ENCODE measurements around the gene NATD1. TPM values are rescaled to one million over a fixed set of nuclear protein-coding genes. Genes with fewer than 3 reads are reported as not detected.
A peak's percentile ranks its signal among the peaks of the same experiment; 100 is the strongest.
"Not testable (repeated sequence)": the region's sequence is repeated elsewhere in the genome, so short reads cannot be mapped to it uniquely, and the experiment has no call there.

Gene NATD1
- total RNA-seq, 8 experiments from 2014 or later: 3.6 to 10.8 (median 4.9) TPM

DNA sequence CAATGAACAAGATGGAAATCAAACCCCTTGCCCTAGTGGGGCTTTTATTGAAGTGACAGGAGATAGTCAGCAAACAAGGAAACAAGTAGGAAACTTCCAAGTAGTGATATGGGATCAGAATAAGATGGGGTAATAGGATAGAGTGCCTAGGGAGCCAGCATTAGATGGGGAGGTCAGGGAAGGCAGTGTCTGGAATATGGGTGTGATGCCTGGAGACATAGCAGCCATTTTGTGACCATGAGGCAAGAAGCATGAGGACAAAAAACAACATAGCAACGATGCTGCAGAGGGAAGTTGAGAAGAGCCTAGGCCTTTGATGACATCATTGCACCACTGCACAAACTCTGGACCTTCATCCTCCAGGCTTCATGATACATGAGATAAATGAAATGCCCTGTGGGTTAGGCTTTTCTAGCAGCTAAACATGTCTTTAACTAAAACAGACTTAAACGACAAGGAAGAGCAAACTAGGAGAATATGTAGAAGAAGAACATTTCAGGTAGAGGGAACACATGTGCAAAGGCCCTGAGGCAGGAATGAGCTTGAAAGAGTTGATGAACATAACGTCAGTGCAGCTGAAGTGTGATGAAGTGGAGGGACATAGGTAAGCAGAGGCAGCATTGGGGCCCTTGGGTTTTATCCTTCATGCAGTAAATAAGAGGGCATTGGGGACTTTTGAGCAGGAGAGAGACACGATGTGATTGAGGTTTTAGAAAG lies 21.0 kb downstream of the NATD1 start:
- WGBS, 10 experiments: 70 to 98% (median 83%) methylated on average over 1 to 4 of the region's 4 CpGs; no CpG with 5 or more reads in 2 of the 10 experiments
- no peaks in the 10 kb centered on the region for H3K4me1 ChIP-seq (replicated peaks in 1 of 2)
- ATAC-seq (replicated peaks in 6 of 8): no peak
- in situ Hi-C loops (cut with MboI; ENCODE audit: low pct_unique_long_range_greater_than_20kb in 2 of 9, low sequenced_read_pairs in 9 of 9, unreplicated experiment in 9 of 9): loop anchor here in 1 of 9 experiments (25.0 kb wide), 1 partner anchor 95 kb away; the partner anchor contains the start of gene DHRS7B
- H3K4me3 ChIP-seq: no peak overlapping the region
- no peak overlapping the region for H3K27ac ChIP-seq

DNA sequence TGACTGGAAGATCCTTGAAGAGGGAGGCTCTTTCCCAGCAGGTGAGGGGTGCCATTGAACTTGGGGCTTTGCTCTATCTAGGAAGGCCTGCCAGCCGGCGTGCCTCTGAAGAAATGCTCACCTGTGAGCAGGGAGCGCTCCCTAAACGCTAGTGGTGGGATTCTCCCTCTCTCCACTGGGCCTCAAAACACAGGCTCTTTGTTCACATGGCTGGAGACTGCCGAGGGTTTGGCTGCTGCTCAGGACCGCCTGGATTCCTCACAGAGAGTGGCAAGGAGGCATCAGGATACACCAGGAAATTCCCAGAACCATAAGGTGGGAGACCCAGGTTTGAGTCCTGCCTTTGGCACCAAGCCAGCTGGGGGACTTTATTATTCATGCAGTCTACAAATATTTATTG lies 21.7 kb downstream of the NATD1 start:
- ATAC-seq (replicated peaks in 6 of 8): no peak
- 60 to 71% methylated on average over 1 to 5 of the region's 6 CpGs; no CpG with 5 or more reads in 8 of the 10 experiments for WGBS, 10 experiments
- no peaks in the 10 kb centered on the region for H3K4me1 ChIP-seq (replicated peaks in 1 of 2)
- H3K27ac ChIP-seq: no peak overlapping the region
- H3K4me3 ChIP-seq: no peak overlapping the region
- in situ Hi-C loops (cut with MboI; ENCODE audit: low pct_unique_long_range_greater_than_20kb in 2 of 9, low sequenced_read_pairs in 9 of 9, unreplicated experiment in 9 of 9): loop anchor here in 1 of 9 experiments (25.0 kb wide), 1 partner anchor 94 kb away; the partner anchor contains the start of gene DHRS7B

DNA sequence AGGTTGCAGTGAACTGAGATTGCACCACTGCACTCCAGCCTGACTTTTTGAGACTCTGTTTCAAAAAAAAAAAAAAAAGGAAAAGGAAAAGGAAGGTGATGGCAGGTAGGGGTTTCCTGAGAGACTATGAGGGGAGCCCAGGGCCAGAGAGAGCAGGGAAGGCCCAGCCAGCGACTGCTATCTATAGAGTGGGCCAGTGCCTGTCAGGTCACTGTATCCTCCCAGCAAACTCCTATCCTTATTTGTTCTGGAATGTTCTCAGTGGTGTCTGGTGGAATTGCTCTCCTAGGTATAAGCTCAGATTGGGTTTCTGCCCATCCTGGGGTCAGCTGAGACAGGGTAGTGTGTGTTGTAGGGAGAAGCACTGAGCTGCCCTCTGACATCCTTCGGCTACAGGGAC lies 24.4 kb downstream of the NATD1 start:
- Histone ChIP-seq H3K27ac (no peak overlapping the region), H3K4me1 (replicated peaks in 1 of 2) (no peaks in the 10 kb centered on the region), H3K4me3 (no peak overlapping the region)
- ATAC-seq (replicated peaks in 6 of 8): no peak
- in situ Hi-C loops (cut with MboI; ENCODE audit: low pct_unique_long_range_greater_than_20kb in 2 of 9, low sequenced_read_pairs in 9 of 9, unreplicated experiment in 9 of 9): loop anchor here in 1 of 9 experiments (25.0 kb wide), 1 partner anchor 92 kb away; the partner anchor contains the start of gene DHRS7B
- 88 to 100% (median 100%) methylated on average over 1 to 2 of the region's 2 CpGs; no CpG with 5 or more reads in 5 of the 10 experiments for WGBS, 10 experiments

DNA sequence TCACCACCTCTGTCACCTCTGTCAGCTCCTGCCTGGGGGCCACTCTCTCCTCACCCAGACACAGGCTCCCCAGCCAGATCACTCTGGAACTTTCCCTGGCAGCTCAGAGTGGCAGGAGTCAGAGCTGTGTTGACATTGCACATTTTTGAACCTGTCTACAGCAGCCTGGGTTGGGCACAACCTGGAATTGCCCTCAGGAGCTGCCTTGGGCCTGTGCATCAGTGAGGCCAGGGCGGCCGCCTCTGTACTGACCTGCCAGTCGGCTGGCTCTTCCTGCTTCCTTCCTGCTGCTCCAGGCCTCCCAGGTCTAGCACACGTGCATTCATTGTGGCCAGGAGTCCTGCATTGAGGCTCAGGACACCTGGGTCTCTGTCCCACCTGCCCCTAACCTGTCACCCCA lies 25.1 kb downstream of the NATD1 start:
- H3K4me1 ChIP-seq (replicated peaks in 1 of 2): no peaks in the 10 kb centered on the region
- ATAC-seq (replicated peaks in 6 of 8): peak in 1 of 8 experiments; percentile 18
- in situ Hi-C loops (cut with MboI; ENCODE audit: low pct_unique_long_range_greater_than_20kb in 2 of 9, low sequenced_read_pairs in 9 of 9, unreplicated experiment in 9 of 9): loop anchor here in 1 of 9 experiments (25.0 kb wide), 1 partner anchor 91 kb away; the partner anchor contains the start of gene DHRS7B
- WGBS, 10 experiments: 75 to 100% (median 89%) methylated on average over 1 to 3 of the region's 4 CpGs; no CpG with 5 or more reads in 6 of the 10 experiments
- H3K4me3 ChIP-seq: no peak overlapping the region
- H3K27ac ChIP-seq: no peak overlapping the region

DNA sequence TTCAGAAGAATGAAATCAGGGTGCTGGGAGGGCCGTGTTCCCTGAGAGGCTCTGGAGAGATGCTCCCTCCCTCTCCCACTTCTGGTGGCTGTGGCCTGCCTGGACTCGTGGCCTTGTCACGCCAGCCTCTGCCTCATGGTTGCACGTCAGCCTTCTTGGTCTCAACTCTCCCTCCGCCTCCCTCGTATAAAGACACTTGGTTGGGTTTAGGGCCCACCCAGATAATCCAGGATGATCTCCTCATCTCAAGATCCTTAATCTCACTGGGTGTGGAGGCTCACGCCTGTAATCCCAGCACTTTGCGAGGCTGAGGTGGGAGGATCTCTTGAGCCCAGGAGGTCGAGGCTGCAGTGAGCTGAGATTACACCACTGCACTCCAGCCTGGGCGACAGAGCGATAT lies 25.9 kb downstream of the NATD1 start:
- H3K27ac ChIP-seq; H3K4me3 ChIP-seq; ATAC-seq (replicated peaks in 6 of 8); H3K4me1 ChIP-seq (replicated peaks in 1 of 2): not testable (repeated sequence)
- in situ Hi-C loops (cut with MboI; ENCODE audit: low pct_unique_long_range_greater_than_20kb in 2 of 9, low sequenced_read_pairs in 9 of 9, unreplicated experiment in 9 of 9): loop anchor here in 1 of 9 experiments (25.0 kb wide), 1 partner anchor 90 kb away; the partner anchor contains the start of gene DHRS7B
- 17 to 100% (median 89%) methylated on average over 1 to 8 of the region's 11 CpGs; no CpG with 5 or more reads in 2 of the 10 experiments for WGBS, 10 experiments

DNA sequence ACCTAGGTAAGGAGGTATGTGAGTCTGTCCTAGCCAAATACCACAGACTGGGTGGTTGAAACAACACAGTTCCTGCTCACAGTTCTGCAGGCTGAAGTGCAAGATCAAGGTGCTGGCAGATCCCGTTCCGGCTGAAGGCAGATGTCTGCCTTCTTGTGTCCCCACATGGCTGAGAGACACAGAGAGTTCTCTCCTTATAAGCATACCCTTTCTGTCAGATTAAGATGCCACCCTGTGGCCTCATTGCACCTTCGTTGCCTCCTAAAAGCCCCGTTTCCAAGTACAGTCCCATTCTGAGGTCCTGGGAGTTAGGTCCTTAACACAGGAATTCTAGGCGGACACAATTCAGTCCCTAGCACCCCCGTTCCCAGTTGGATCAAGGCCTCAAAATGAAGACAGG lies 30.1 kb downstream of the NATD1 start:
- ATAC-seq (replicated peaks in 6 of 8): no peak
- Histone ChIP-seq H3K4me3 (no peak overlapping the region), H3K4me1 (replicated peaks in 1 of 2) (no peaks in the 10 kb centered on the region), H3K27ac (no peak overlapping the region)
- in situ Hi-C loops (cut with MboI; ENCODE audit: low pct_unique_long_range_greater_than_20kb in 2 of 9, low sequenced_read_pairs in 9 of 9, unreplicated experiment in 9 of 9): no loop called here
- 52 to 93% (median 90%) methylated on average over 1 to 4 of the region's 6 CpGs; no CpG with 5 or more reads in 5 of the 10 experiments for WGBS, 10 experiments

DNA sequence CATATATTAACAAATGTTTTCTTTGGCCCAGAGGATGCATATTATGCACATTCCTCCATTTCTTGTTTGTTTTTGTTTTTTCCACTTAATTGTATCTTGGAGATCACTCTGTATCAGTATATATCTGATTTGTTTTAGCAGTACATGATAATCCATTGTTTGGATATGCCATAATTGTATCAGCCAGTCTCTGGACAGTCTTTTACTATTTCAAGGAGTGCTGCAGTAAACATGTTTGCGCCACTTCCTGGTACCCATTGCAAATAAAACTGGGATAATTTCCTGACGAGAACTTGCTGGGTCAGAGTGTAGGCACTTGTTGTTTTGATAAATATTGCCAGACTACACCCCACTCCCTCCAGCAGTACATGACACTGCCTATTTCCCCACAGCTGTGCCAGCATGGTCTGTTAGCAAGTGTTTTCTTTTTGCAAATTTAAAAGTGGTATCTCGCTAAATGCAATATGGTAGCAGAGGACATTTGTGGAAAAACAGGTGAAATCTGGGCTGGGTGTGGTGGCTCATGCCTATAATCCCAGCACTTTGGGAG lies 34.3 kb downstream of the NATD1 start:
- 0 to 98% (median 50%) methylated on average over 1 to 3 of the region's 3 CpGs; no CpG with 5 or more reads in 3 of the 10 experiments for WGBS, 10 experiments
- in situ Hi-C loops (cut with MboI; ENCODE audit: low pct_unique_long_range_greater_than_20kb in 2 of 9, low sequenced_read_pairs in 9 of 9, unreplicated experiment in 9 of 9): no loop called here
- H3K4me1 ChIP-seq (replicated peaks in 1 of 2): peaks cover 6 to 11% of the 10 kb centered on the region in 2 donors
- H3K27ac ChIP-seq: no peak overlapping the region
- ATAC-seq (replicated peaks in 6 of 8): peak in 2 of 8 experiments; percentile 7 to 17
- no peak overlapping the region for H3K4me3 ChIP-seq

DNA sequence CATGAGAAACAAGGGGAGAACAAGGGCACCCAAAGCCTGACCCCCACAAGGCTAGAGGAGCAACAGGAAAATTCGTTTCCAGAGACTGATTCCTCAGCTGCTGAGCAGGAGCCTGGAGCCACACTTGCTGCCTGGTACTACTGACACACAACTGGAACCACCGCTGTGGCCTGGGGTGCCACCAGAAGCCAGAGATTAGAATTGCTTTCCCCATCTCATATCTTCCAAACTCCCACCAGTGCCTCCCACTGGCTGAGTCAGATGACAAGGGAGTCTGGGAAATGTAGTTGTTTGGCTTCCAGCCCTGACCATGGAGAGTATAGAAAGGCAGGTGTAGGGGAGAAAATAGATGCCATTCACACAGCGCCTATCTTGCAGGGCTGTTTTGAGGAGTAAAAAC lies 35.1 kb downstream of the NATD1 start:
- no peak overlapping the region for H3K4me3 ChIP-seq
- no peak overlapping the region for H3K27ac ChIP-seq
- no peak for ATAC-seq (replicated peaks in 6 of 8)
- in situ Hi-C loops (cut with MboI; ENCODE audit: low pct_unique_long_range_greater_than_20kb in 2 of 9, low sequenced_read_pairs in 9 of 9, unreplicated experiment in 9 of 9): no loop called here
- 50 to 100% (median 75%) methylated on average over 1 to 2 of the region's 3 CpGs; no CpG with 5 or more reads in 1 of the 10 experiments for WGBS, 10 experiments
- H3K4me1 ChIP-seq (replicated peaks in 1 of 2): peaks cover 6 to 11% of the 10 kb centered on the region in 2 donors

DNA sequence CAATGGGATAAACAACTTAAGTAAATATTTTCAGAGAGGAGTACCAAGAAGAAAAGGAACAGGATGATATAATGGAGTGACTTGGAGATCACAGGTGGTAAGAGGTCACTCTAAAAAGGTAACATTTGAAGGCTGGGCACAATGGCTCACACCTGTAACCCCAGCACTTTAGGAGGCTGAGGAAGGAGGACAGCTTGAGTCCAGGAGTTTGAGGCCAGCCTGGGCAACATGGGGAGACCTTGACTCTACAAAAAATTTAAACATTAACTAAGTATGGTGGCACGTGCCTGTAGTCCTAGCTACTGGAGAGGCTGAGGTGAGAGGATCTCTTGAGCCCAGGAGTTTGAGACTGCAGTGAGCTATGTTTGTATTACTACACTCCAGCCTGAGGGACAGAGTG lies 35.9 kb downstream of the NATD1 start:
- H3K4me1 ChIP-seq (replicated peaks in 1 of 2): peaks cover 13 to 19% of the 10 kb centered on the region in 2 donors
- H3K27ac ChIP-seq: no peak overlapping the region
- WGBS, 10 experiments: 50 to 100% (median 60%) methylated on average over 1 of the region's 1 CpG; no CpG with 5 or more reads in 5 of the 10 experiments
- ATAC-seq (replicated peaks in 6 of 8): no peak
- H3K4me3 ChIP-seq: no peak overlapping the region
- in situ Hi-C loops (cut with MboI; ENCODE audit: low pct_unique_long_range_greater_than_20kb in 2 of 9, low sequenced_read_pairs in 9 of 9, unreplicated experiment in 9 of 9): no loop called here

DNA sequence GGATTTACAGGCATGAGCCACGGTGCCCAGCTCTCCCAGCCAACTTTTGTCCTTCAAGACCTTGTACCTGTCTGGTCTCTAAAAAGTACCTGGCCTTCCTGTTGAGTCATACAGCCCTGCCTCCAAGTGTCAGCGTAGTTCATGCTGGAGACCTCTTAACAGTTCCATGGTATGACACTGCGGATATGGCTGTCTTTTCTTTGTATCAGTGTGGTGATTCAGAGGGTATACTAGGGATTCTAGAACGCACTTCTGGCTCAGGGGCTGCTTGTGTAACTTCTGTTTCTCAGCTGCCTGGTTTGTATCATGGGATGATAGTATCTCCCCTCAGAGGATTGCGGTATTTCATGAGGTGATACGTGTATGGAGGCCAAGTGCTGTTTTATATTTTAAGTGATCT lies 37.3 kb downstream of the NATD1 start:
- 86 to 100% (median 100%) methylated on average over 2 to 4 of the region's 6 CpGs; no CpG with 5 or more reads in 2 of the 10 experiments for WGBS, 10 experiments
- Histone ChIP-seq H3K27ac (no peak overlapping the region), H3K4me1 (replicated peaks in 1 of 2) (peaks cover 14 to 22% of the 10 kb centered on the region in 2 donors), H3K4me3 (no peak overlapping the region)
- ATAC-seq (replicated peaks in 6 of 8): no peak
- in situ Hi-C loops (cut with MboI; ENCODE audit: low pct_unique_long_range_greater_than_20kb in 2 of 9, low sequenced_read_pairs in 9 of 9, unreplicated experiment in 9 of 9): no loop called here

DNA sequence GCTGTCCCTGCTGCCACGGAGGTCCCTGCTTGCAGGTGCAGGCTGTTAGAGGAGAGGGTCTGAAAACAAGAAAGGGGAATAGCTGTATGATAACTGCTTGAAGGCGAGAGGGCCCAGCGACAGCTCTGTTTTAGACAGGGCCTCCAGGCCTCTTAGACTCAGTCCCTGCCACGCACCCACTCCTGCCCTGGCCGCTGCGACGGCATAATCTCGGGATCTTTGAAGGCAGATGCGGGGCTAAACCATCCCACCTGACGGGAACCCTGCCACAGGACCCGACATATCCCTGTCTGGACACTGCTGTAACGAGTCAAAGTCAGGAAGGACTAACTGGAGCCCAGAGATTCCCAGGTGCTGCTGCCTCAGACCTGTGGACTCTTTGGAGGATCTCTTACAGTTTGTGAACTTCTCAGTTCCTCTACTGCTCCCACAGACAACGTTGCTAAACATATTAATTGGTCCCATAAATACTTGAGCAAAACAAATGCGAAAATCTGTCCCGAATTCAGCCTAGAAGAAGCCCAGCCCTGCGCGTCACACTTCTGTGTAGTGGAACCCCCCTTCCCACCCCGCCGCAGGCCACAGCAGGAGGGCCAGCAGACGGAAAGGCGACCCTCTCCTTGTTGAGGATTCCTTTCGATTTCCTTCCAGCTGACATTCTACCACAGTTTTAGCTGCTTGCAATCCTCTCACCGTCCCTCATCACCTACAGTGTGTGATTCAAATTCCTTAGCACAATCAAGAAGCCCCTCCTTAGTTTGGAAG lies 38.3 kb downstream of the NATD1 start:
- 0 to 12% (median 5%) methylated on average over 1 to 12 of the region's 23 CpGs; no CpG with 5 or more reads in 2 of the 10 experiments for WGBS, 10 experiments
- peak in 3 of 8 experiments; percentile 1 to 4 (median 1) for ATAC-seq (replicated peaks in 6 of 8)
- Histone ChIP-seq H3K4me1 (replicated peaks in 1 of 2) (peaks cover 14 to 22% of the 10 kb centered on the region in 2 donors), H3K4me3 (peak overlapping the region; percentile 82 to 99 (median 94)), H3K27ac (peak overlapping the region; percentile 97 to 99)
- in situ Hi-C loops (cut with MboI; ENCODE audit: low pct_unique_long_range_greater_than_20kb in 2 of 9, low sequenced_read_pairs in 9 of 9, unreplicated experiment in 9 of 9): no loop called here

DNA sequence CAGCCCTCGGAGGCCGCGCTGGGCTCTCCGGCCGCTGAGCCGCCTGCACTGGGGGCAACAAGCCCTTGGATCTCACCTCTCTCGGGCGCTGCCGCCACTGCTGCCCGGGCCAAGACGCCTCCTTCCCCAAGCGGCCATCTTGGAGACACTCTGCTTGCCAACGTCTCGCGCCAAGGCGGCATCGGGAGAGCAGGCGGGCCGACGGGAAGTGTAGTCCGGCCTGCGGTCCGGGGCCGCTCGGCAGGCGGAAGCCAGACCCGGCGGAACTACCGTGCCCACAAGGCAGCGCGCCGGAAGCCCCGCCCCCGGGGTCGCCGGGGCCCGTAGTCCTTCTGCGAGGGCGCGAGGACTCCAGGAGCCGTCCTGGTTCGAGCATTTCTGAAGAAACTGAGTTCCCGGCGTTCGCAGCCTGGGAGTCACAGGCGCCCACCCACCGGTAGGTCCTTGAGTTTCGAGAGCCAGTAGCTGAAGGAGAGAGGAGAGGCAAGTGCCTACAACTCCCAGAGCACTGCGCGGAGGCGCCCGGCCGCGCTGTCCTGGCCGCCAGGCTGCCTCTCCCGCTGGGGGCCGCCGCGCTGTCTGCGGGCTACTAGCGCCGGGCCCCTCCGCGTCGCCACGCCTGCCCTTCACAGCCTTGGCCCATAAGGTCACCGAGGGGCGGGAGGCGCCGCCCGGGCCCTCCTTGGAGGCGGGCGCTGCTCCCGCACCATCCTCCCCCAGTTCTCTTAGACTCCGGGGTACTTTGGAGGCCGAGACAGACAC lies 39.0 kb downstream of the NATD1 start, which contains the start of gene TMEM11:
Gene TMEM11 (minus strand): TSS at position 147 of the 762 bp plus-strand sequence. CDS start 9 bp downstream, at position 138.
- Histone ChIP-seq H3K27ac (peak within 1 kb of the TSS; percentile 97 to 99), H3K4me1 (replicated peaks in 1 of 2) (peaks cover 14 to 22% of the 10 kb centered on the region in 2 donors), H3K4me3 (peak within 1 kb of the TSS; percentile 82 to 99 (median 94))
- 0 to 2% (median 0%) methylated on average over 3 to 14 of the region's 76 CpGs; no CpG with 5 or more reads in 4 of the 10 experiments for WGBS, 10 experiments
- ATAC-seq (replicated peaks in 6 of 8): peak; percentile 80 to 94 (median 90)
- in situ Hi-C loops (cut with MboI; ENCODE audit: low pct_unique_long_range_greater_than_20kb in 2 of 9, low sequenced_read_pairs in 9 of 9, unreplicated experiment in 9 of 9): no loop called here
